ENCODE data around the gene TMEM26. TPM values are rescaled to one million over a fixed set of nuclear protein-coding genes. Genes with fewer than 3 reads are reported as not detected.

TMEM26 gene
- total RNA-seq, 1 donor from 2014 or later, result 0.46 TPM

GRCh38 chr10:61486251-61486650 is 33.1 kb upstream of the TMEM26 start:
- ATAC-seq (no peak), DNase-seq (no peak)
- Histone ChIP-seq H3K4me3 (no peak overlapping the region), H3K4me1 (peaks cover 6% of the 10 kb centered on the region), H3K27me3 (no peaks in the 10 kb centered on the region), H3K9me3 (no peaks in the 10 kb centered on the region), H3K36me3 (no peaks in the 10 kb centered on the region), H3K27ac (no peak overlapping the region)
- TF ChIP-seq, protein P1, sequence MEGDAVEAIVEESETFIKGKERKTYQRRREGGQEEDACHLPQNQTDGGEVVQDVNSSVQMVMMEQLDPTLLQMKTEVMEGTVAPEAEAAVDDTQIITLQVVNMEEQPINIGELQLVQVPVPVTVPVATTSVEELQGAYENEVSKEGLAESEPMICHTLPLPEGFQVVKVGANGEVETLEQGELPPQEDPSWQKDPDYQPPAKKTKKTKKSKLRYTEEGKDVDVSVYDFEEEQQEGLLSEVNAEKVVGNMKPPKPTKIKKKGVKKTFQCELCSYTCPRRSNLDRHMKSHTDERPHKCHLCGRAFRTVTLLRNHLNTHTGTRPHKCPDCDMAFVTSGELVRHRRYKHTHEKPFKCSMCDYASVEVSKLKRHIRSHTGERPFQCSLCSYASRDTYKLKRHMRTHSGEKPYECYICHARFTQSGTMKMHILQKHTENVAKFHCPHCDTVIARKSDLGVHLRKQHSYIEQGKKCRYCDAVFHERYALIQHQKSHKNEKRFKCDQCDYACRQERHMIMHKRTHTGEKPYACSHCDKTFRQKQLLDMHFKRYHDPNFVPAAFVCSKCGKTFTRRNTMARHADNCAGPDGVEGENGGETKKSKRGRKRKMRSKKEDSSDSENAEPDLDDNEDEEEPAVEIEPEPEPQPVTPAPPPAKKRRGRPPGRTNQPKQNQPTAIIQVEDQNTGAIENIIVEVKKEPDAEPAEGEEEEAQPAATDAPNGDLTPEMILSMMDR (IDR thresholded peaks at IDR 0.05), result no peak
- intact Hi-C loops (cut with DNase I), result no loop called here

GRCh38 chr10:61481597-61481996 is 28.4 kb upstream of the TMEM26 start:
- no peaks in the 10 kb centered on the region for H3K27me3 ChIP-seq
- intact Hi-C loops (cut with DNase I), result no loop called here
- TF ChIP-seq, protein P1 (IDR thresholded peaks at IDR 0.05), result no peak
- no peak for ATAC-seq
- H3K4me1 ChIP-seq, result peaks cover 2% of the 10 kb centered on the region
- H3K36me3 ChIP-seq, result no peaks in the 10 kb centered on the region
- no peak overlapping the region for H3K4me3 ChIP-seq
- DNase-seq, result no peak
- no peak overlapping the region for H3K27ac ChIP-seq
- no peaks in the 10 kb centered on the region for H3K9me3 ChIP-seq

- intact Hi-C loops (cut with DNase I), result no loop called here
- Histone ChIP-seq H3K27me3 (no peaks in the 10 kb centered on the region), H3K4me1 (no peaks in the 10 kb centered on the region), H3K27ac (no peak overlapping the region), H3K36me3 (no peaks in the 10 kb centered on the region), H3K4me3 (no peak overlapping the region), H3K9me3 (no peaks in the 10 kb centered on the region)
- TF ChIP-seq, protein P1 (IDR thresholded peaks at IDR 0.05), result no peak
- DNase-seq, result no peak
- no peak for ATAC-seq
Measured at GRCh38 chr10:61480208-61480607, 27.0 kb upstream of the TMEM26 start.

DNA sequence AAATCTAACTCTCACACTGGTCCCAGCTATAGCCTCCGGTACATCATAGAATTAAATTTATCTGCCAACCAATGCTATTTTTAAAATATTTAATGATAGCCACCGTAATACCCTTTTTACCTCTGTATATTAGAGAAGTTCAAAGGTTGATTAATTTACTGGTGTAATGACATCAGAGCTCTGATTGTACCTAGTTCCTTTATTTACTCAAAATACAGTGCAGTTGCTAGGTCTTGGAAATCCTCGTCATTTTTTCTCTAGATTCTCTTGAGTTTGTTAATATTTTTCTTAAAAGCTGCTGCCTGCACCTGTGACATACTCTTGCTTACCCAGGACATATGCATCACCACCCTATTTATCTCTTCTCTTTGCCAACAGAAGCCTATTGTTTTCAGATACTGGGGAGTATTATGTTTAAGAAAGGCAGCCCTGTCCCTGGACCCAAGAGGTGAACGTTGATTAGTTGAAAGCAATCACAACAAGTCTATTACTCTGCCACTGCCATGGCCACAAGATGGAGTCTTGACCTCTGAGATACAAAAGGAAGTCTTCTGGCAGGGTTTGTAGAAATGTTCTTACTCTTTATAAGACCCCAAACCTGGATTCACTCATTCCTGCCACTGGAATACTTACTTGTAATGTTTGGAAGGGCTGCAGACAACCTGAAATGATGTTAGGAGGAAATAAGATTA is 25.6 kb upstream of the TMEM26 start:
- no peak overlapping the region for H3K27ac ChIP-seq
- H3K36me3 ChIP-seq, result no peaks in the 10 kb centered on the region
- no peaks in the 10 kb centered on the region for H3K4me1 ChIP-seq
- H3K4me3 ChIP-seq, result no peak overlapping the region
- no peak for DNase-seq
- ATAC-seq, result no peak
- intact Hi-C loops (cut with DNase I), result no loop called here
- no peaks in the 10 kb centered on the region for H3K9me3 ChIP-seq
- H3K27me3 ChIP-seq, result no peaks in the 10 kb centered on the region
- TF ChIP-seq, protein P1 (IDR thresholded peaks at IDR 0.05), result no peak

DNA sequence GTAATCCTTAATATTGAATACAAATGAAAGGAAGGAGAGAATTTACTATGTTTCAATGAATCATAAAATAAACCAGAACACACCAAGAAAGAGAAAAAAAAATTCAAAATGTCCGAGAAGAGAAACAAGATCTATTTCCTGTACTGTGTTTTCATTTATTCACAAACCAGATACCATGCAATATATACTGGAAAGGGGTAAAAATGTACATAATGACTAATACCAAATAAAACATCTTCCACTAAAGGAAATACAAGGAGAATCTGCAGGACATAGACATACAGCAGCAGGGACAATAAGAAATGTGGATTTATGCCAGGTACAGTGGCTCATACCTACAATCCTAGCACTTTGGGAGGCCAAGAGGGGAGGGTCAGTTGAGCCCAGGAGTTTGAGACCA is 24.3 kb upstream of the TMEM26 start:
- intact Hi-C loops (cut with DNase I), result no loop called here

More for the DNA sequence above, 24.3 kb upstream of the TMEM26 start:
- H3K4me3 ChIP-seq, result no peak overlapping the region
- H3K27me3 ChIP-seq, result no peaks in the 10 kb centered on the region
- no peaks in the 10 kb centered on the region for H3K4me1 ChIP-seq
- ATAC-seq (no peak), DNase-seq (no peak)
- TF ChIP-seq, protein P1 (IDR thresholded peaks at IDR 0.05), result no peak
- H3K9me3 ChIP-seq, result no peaks in the 10 kb centered on the region
- no peaks in the 10 kb centered on the region for H3K36me3 ChIP-seq
- no peak overlapping the region for H3K27ac ChIP-seq
